ENCODE data around the gene BRD4.

Gene BRD4

DNA sequence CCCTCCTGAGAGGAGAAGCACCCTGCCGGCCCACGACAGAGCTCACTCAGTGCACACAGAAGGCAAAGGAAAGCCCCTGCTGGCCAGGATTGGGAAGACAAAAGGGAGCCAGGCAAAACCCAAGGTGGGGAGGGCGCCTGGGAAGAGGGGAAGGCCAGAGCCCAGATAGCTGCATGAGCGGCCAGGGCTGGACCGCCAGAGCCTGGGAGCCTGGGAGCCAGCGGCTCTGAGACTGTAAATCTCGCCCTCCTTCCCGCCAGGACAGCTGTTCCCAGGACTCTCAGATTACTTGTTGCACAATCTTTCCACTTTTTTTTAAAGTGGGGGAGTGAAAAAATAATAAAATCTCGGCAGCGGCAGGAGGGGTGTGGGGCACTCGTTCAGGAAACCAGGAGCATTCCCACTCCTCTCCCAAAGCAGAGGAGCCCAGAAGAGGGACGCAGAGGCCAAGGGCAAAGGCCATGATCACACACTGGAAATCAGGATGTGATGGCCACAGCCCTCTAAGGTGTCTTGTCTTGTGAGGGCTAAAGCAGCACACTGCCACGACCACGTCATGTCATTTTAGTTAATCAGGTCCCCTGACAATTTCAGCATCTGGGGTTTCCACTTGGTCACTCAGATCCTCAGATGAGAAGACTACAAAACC lies 80.5 kb downstream of the BRD4 start (continued):
- TF ChIP-seq, protein P1, sequence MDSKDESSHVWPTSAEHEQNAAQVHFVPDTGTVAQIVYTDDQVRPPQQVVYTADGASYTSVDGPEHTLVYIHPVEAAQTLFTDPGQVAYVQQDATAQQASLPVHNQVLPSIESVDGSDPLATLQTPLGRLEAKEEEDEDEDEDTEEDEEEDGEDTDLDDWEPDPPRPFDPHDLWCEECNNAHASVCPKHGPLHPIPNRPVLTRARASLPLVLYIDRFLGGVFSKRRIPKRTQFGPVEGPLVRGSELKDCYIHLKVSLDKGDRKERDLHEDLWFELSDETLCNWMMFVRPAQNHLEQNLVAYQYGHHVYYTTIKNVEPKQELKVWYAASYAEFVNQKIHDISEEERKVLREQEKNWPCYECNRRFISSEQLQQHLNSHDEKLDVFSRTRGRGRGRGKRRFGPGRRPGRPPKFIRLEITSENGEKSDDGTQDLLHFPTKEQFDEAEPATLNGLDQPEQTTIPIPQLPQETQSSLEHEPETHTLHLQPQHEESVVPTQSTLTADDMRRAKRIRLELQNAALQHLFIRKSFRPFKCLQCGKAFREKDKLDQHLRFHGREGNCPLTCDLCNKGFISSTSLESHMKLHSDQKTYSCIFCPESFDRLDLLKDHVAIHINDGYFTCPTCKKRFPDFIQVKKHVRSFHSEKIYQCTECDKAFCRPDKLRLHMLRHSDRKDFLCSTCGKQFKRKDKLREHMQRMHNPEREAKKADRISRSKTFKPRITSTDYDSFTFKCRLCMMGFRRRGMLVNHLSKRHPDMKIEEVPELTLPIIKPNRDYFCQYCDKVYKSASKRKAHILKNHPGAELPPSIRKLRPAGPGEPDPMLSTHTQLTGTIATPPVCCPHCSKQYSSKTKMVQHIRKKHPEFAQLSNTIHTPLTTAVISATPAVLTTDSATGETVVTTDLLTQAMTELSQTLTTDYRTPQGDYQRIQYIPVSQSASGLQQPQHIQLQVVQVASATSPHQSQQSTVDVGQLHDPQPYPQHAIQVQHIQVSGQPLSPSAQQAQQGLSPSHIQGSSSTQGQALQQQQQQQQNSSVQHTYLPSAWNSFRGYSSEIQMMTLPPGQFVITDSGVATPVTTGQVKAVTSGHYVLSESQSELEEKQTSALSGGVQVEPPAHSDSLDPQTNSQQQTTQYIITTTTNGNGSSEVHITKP (tag by site-specific recombination; IDR thresholded peaks at IDR 0.05), result 0 out of 2 replicates have a peak, but pooled peaks have one; percentile 12
- TF ChIP-seq ZNF664 (tag by site-specific recombination; IDR thresholded peaks at IDR 0.05) (no peak), ZNF335 (tag by site-specific recombination; conservative IDR thresholded peaks at IDR 0.05) (no peak), ZNF274 (IDR thresholded peaks at IDR 0.05; ENCODE audit: low read length) (no peak), ZNF274 (tag by site-specific recombination; IDR thresholded peaks at IDR 0.05; ENCODE audit: borderline replicate concordance) (no peak), GFI1B (tag by site-specific recombination; IDR thresholded peaks at IDR 0.05) (peak; percentile 72), ZNF341 (tag by site-specific recombination; IDR thresholded peaks at IDR 0.05; ENCODE audit: low read depth) (no peak), ZNF473 (tag by site-specific recombination; IDR thresholded peaks at IDR 0.05) (no peak), ZNF560 (tag by site-specific recombination; IDR thresholded peaks at IDR 0.05; ENCODE audit: borderline replicate concordance) (no peak), OSR2 (tag by site-specific recombination; IDR thresholded peaks at IDR 0.05) (no peak), ZNF324 (tag by site-specific recombination; IDR thresholded peaks at IDR 0.05) (no peak), ZSCAN16 (tag by site-specific recombination; IDR thresholded peaks at IDR 0.05) (no peak), GLIS1 (tag by site-specific recombination; IDR thresholded peaks at IDR 0.05) (no peak; the same call in 1 of the 2 replicates), ZNF16 (tag by site-specific recombination; IDR thresholded peaks at IDR 0.05; ENCODE audit: low read depth) (no peak), ZNF155 (tag by site-specific recombination; IDR thresholded peaks at IDR 0.05) (no peak), YY2 (tag by site-specific recombination; IDR thresholded peaks at IDR 0.05) (no peak), ZXDB (tag by site-specific recombination; IDR thresholded peaks at IDR 0.05) (no peak), ZNF843 (tag by site-specific recombination; IDR thresholded peaks at IDR 0.05) (no peak)
- TF ChIP-seq, protein P2, sequence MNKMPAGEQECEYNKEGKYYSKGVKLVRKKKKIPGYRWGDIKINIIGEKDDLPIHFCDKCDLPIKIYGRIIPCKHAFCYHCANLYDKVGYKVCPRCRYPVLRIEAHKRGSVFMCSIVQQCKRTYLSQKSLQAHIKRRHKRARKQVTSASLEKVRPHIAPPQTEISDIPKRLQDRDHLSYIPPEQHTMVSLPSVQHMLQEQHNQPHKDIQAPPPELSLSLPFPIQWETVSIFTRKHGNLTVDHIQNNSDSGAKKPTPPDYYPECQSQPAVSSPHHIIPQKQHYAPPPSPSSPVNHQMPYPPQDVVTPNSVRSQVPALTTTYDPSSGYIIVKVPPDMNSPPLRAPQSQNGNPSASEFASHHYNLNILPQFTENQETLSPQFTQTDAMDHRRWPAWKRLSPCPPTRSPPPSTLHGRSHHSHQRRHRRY (tag by site-specific recombination; IDR thresholded peaks at IDR 0.05), result no peak
- TF ChIP-seq, protein P3, sequence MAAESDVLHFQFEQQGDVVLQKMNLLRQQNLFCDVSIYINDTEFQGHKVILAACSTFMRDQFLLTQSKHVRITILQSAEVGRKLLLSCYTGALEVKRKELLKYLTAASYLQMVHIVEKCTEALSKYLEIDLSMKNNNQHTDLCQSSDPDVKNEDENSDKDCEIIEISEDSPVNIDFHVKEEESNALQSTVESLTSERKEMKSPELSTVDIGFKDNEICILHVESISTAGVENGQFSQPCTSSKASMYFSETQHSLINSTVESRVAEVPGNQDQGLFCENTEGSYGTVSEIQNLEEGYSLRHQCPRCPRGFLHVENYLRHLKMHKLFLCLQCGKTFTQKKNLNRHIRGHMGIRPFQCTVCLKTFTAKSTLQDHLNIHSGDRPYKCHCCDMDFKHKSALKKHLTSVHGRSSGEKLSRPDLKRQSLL (tag by site-specific recombination; IDR thresholded peaks at IDR 0.05), result no peak
- TF ChIP-seq, protein P4, sequence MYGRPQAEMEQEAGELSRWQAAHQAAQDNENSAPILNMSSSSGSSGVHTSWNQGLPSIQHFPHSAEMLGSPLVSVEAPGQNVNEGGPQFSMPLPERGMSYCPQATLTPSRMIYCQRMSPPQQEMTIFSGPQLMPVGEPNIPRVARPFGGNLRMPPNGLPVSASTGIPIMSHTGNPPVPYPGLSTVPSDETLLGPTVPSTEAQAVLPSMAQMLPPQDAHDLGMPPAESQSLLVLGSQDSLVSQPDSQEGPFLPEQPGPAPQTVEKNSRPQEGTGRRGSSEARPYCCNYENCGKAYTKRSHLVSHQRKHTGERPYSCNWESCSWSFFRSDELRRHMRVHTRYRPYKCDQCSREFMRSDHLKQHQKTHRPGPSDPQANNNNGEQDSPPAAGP (tag by site-specific recombination; IDR thresholded peaks at IDR 0.05), result peak; percentile 73
- TF ChIP-seq, protein P5, sequence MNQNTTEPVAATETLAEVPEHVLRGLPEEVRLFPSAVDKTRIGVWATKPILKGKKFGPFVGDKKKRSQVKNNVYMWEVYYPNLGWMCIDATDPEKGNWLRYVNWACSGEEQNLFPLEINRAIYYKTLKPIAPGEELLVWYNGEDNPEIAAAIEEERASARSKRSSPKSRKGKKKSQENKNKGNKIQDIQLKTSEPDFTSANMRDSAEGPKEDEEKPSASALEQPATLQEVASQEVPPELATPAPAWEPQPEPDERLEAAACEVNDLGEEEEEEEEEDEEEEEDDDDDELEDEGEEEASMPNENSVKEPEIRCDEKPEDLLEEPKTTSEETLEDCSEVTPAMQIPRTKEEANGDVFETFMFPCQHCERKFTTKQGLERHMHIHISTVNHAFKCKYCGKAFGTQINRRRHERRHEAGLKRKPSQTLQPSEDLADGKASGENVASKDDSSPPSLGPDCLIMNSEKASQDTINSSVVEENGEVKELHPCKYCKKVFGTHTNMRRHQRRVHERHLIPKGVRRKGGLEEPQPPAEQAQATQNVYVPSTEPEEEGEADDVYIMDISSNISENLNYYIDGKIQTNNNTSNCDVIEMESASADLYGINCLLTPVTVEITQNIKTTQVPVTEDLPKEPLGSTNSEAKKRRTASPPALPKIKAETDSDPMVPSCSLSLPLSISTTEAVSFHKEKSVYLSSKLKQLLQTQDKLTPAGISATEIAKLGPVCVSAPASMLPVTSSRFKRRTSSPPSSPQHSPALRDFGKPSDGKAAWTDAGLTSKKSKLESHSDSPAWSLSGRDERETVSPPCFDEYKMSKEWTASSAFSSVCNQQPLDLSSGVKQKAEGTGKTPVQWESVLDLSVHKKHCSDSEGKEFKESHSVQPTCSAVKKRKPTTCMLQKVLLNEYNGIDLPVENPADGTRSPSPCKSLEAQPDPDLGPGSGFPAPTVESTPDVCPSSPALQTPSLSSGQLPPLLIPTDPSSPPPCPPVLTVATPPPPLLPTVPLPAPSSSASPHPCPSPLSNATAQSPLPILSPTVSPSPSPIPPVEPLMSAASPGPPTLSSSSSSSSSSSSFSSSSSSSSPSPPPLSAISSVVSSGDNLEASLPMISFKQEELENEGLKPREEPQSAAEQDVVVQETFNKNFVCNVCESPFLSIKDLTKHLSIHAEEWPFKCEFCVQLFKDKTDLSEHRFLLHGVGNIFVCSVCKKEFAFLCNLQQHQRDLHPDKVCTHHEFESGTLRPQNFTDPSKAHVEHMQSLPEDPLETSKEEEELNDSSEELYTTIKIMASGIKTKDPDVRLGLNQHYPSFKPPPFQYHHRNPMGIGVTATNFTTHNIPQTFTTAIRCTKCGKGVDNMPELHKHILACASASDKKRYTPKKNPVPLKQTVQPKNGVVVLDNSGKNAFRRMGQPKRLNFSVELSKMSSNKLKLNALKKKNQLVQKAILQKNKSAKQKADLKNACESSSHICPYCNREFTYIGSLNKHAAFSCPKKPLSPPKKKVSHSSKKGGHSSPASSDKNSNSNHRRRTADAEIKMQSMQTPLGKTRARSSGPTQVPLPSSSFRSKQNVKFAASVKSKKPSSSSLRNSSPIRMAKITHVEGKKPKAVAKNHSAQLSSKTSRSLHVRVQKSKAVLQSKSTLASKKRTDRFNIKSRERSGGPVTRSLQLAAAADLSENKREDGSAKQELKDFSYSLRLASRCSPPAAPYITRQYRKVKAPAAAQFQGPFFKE (tag by site-specific recombination; IDR thresholded peaks at IDR 0.05; ENCODE audit: borderline replicate concordance), result no peak
- TF ChIP-seq, protein P6, sequence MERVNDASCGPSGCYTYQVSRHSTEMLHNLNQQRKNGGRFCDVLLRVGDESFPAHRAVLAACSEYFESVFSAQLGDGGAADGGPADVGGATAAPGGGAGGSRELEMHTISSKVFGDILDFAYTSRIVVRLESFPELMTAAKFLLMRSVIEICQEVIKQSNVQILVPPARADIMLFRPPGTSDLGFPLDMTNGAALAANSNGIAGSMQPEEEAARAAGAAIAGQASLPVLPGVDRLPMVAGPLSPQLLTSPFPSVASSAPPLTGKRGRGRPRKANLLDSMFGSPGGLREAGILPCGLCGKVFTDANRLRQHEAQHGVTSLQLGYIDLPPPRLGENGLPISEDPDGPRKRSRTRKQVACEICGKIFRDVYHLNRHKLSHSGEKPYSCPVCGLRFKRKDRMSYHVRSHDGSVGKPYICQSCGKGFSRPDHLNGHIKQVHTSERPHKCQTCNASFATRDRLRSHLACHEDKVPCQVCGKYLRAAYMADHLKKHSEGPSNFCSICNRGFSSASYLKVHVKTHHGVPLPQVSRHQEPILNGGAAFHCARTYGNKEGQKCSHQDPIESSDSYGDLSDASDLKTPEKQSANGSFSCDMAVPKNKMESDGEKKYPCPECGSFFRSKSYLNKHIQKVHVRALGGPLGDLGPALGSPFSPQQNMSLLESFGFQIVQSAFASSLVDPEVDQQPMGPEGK (tag by site-specific recombination; IDR thresholded peaks at IDR 0.05), result peak; percentile 48
- TF ChIP-seq, protein P7, sequence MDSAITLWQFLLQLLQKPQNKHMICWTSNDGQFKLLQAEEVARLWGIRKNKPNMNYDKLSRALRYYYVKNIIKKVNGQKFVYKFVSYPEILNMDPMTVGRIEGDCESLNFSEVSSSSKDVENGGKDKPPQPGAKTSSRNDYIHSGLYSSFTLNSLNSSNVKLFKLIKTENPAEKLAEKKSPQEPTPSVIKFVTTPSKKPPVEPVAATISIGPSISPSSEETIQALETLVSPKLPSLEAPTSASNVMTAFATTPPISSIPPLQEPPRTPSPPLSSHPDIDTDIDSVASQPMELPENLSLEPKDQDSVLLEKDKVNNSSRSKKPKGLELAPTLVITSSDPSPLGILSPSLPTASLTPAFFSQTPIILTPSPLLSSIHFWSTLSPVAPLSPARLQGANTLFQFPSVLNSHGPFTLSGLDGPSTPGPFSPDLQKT (IDR thresholded peaks at IDR 0.05; ENCODE audit: borderline replicate concordance, low read depth, low read length), result no peak

Data from HEK293 (cell line).